GM12878 (cell line): ENCODE results near the gene FBXO8. TPM values are rescaled to one million over a fixed set of nuclear protein-coding genes. Genes with fewer than 3 reads are reported as not detected.

Source experiments
- ATAC-seq: fragments of 200-7000 bp; cut with Tn5 transposase; 3 replicates; pipeline ENCODE4 v1.9.1; 2020; ENCODE audit warnings: mild to moderate bottlenecking, moderate library complexity
- BruUV-seq: library from RNA; stranded (reverse); fragments of 400-500 nt; replicated peaks from 2 replicates; lab custom pipeline; 2021; lab: Mats Ljungman, UMichigan
- CTCF ChIA-PET: fragments of 300-600 bp; sonication (Branson Sonifier 250); formaldehyde crosslinking; extraction: SDS; loops from one replicate; lab custom pipeline; 2021; ENCODE audit warnings: inconsistent platforms; lab: Yijun Ruan, JAX
- POLR2A ChIA-PET: fragments of 350-600 bp; formaldehyde crosslinking; extraction: SDS; loops from one replicate; lab custom pipeline; 2021; ENCODE audit warnings: inconsistent platforms; lab: Charles Lee
- RAD21 ChIA-PET: fragments of 300-600 bp; sonication (Branson Sonifier 250); formaldehyde crosslinking; loops from one replicate; lab custom pipeline; 2023; ENCODE audit warnings: antibody characterized with exemption; ENCODE audit not compliant: unreplicated experiment; lab: Charles Lee
- SMC1A ChIA-PET: fragments of 300-600 bp; sonication (Branson Sonifier 250); formaldehyde crosslinking; loops from one replicate; lab custom pipeline; 2023; ENCODE audit not compliant: unreplicated experiment, uncharacterized antibody; lab: Charles Lee
- DNase-seq: peaks from one replicate; pipeline ENCODE4 v3.0.0-alpha.2; 2011; ENCODE audit warnings: low read depth, low spot score
- FAIRE-seq: peaks from 3 replicates; lab custom pipeline; 2011; peaks lifted over from hg19 to GRCh38; lab: Jason Lieb, UNC
- H2AFZ ChIP-seq: 2 replicates; pipeline ENCODE4 v1.6.0; 2011; ENCODE audit warnings: low read depth, low read length, control low read depth; ENCODE audit not compliant: control insufficient read depth
- H3K27ac ChIP-seq: 2 replicates; pipeline ENCODE4 v1.5.1; 2011; ENCODE audit warnings: control low read depth; ENCODE audit not compliant: control insufficient read depth, insufficient read depth
- H3K27me3 ChIP-seq, 2 experiments: replicated peaks in 1 of 2; 2 replicates each; pipeline versions ENCODE4 v1.6.0 to v1.6.1; 2011; ENCODE audit warnings: low read length in 1 of 2; ENCODE audit not compliant: control insufficient read depth in 2 of 2, insufficient read depth in 2 of 2
- H3K36me3 ChIP-seq, 2 experiments: 2 replicates each; pipeline ENCODE4 v1.5.1; 2011; ENCODE audit warnings: low read length in 1 of 2; ENCODE audit not compliant: control insufficient read depth in 2 of 2, insufficient read depth in 2 of 2
- H3K4me1 ChIP-seq: 2 replicates; pipeline ENCODE4 v1.6.1; 2011; ENCODE audit warnings: mild to moderate bottlenecking, low read length, moderate library complexity, mixed read lengths; ENCODE audit not compliant: control insufficient read depth, insufficient read depth
- H3K4me2 ChIP-seq: 2 replicates; pipeline ENCODE4 v1.6.0; 2011; ENCODE audit warnings: control low read depth; ENCODE audit not compliant: control insufficient read depth, insufficient read depth
- H3K4me3 ChIP-seq: fragments of 200-600 bp; sonication (generic); 2 replicates; pipeline ENCODE4 v1.5.1; 2016
- H3K79me2 ChIP-seq: 2 replicates; pipeline ENCODE4 v1.6.0; 2011; ENCODE audit warnings: low read length; ENCODE audit not compliant: control insufficient read depth, insufficient read depth
- H3K9ac ChIP-seq: 2 replicates; pipeline ENCODE4 v1.8.0; 2011; ENCODE audit warnings: low read length, control low read depth, mixed read lengths; ENCODE audit not compliant: control insufficient read depth, insufficient read depth
- H3K9me3 ChIP-seq: replicated peaks from 3 replicates; pipeline ENCODE4 v1.5.1; 2011; ENCODE audit warnings: mild to moderate bottlenecking, low read length; ENCODE audit not compliant: control insufficient read depth, insufficient read depth
- H4K20me1 ChIP-seq: 2 replicates; pipeline ENCODE4 v1.6.0; 2011; ENCODE audit not compliant: control insufficient read depth, insufficient read depth
- CBFB ChIP-seq: IDR thresholded peaks from 2 replicates; pipeline ENCODE4 v1.6.1; 2016; ENCODE audit warnings: antibody characterized with exemption, low read depth
- CBX3 ChIP-seq: fragments of 200-600 bp; sonication (generic); IDR thresholded peaks from 2 replicates; pipeline ENCODE4 v1.6.1; 2016; ENCODE audit warnings: low read depth, borderline replicate concordance
- CBX5 ChIP-seq: sonication (generic); IDR thresholded peaks from 2 replicates; pipeline ENCODE4 v1.6.1; 2016; ENCODE audit warnings: low read depth, moderate library complexity, mild to moderate bottlenecking, inconsistent platforms
- ELK1 ChIP-seq: IDR thresholded peaks from 2 replicates; pipeline ENCODE4 v1.6.1; 2012; ENCODE audit warnings: low read depth, low read length, improper control_type of control experiment
- ETV6 ChIP-seq, 2 experiments: fragments of 450-650 bp in 1 of 2; IDR thresholded peaks in 1 of 2; conservative IDR thresholded peaks in 1 of 2; 2 replicates each; pipeline ENCODE4 v1.6.1; 2014; ENCODE audit warnings: antibody characterized with exemption in 1 of 2, borderline replicate concordance in 1 of 2, low read depth in 1 of 2, mild to moderate bottlenecking in 1 of 2, moderate library complexity in 1 of 2
- FOS ChIP-seq: IDR thresholded peaks from 3 replicates; pipeline ENCODE4 v1.6.1; 2011; ENCODE audit warnings: borderline replicate concordance; ENCODE audit not compliant: insufficient read length; ENCODE audit errors: extremely low read depth
- HCFC1 ChIP-seq: fragments of 150-350 bp; IDR thresholded peaks from 2 replicates; pipeline ENCODE4 v1.6.1; 2014; ENCODE audit warnings: low read length
- IKZF2 ChIP-seq, 2 experiments: fragments of 450-650 bp; IDR thresholded peaks; 2 replicates each; pipeline ENCODE4 v1.6.1; 2017; ENCODE audit warnings: mild to moderate bottlenecking in 2 of 2, moderate library complexity in 2 of 2
- MEF2A ChIP-seq: IDR thresholded peaks from 2 replicates; pipeline ENCODE4 v1.6.1; 2011; ENCODE audit warnings: low read depth, mild to moderate bottlenecking, low read length, moderate library complexity; ENCODE audit not compliant: insufficient read depth
- POLR2AphosphoS2 ChIP-seq: IDR thresholded peaks from 2 replicates; pipeline ENCODE4 v1.6.1; 2011; ENCODE audit warnings: low read depth, mild to moderate bottlenecking, low read length, improper control_type of control experiment, moderate library complexity
- TBL1XR1 ChIP-seq: IDR thresholded peaks from 2 replicates; pipeline ENCODE4 v1.6.1; 2012; ENCODE audit warnings: low read depth, low read length, improper control_type of control experiment
- WGBS: methylation state at CpG from one replicate; pipeline ENCODE4 v1.1.6; 2016; ENCODE audit warnings: low lambda C conversion rate; ENCODE audit not compliant: insufficient replicate concordance, insufficient coverage; ENCODE audit errors: missing lambda C conversion rate; 5-methylcytosine and 5-hydroxymethylcytosine counted together
- in situ Hi-C: fragments of 300-500 bp; cut with MboI; formaldehyde crosslinking; loops from 9 replicates; pipeline ENCODE4 v1.14.3; 2018; ENCODE audit warnings: mixed read lengths
- intact Hi-C: fragments of 100-400 bp; cut with micrococcal nuclease; formaldehyde crosslinking; loops from one replicate; pipeline ENCODE4 v1.14.2; 2022; ENCODE audit not compliant: unreplicated experiment
- polyA plus RNA-seq, 11 experiments: library from polyadenylated mRNA; depleted of rRNA in 4 of 11; unstranded in 6 of 11; stranded (reverse) in 5 of 11; fragments of >200 nt; fragmentation: Nextera tagmentation in 4 of 11; fragmentation: Illumina TruSeq in 1 of 11; extraction: Ambion mirVana in 4 of 11; extraction: Trizol in 1 of 11; gene quantifications; 1 replicate in 1 of 11; 2 replicates in 10 of 11; pipeline versions ENCODE4 v1.2.1 to v1.2.3, GENCODE V29; 2011 to 2016; ENCODE audit warnings: inconsistent platforms in 2 of 11, missing spikeins in 2 of 11, low read depth in 1 of 11
- total RNA-seq, 4 experiments: library from RNA; depleted of rRNA in 3 of 4; stranded (reverse); fragments of >200 nt in 3 of 4; fragmentation: Illumina TruSeq in 1 of 4; extraction: Trizol in 1 of 4; gene quantifications; 2 replicates each; pipeline versions ENCODE4 v1.2.1 to v1.2.3, GENCODE V29; 2013 to 2021

FBXO8 gene
- total and polyA plus RNA-seq, 10 of the 15 experiments (the other 5 are each of a cell fraction or from before 2014, with no cell fraction given) = 11.3 to 38.1 (median 16.8) TPM

- ChIA-PET SMC1A (interaction anchor here (0.9 to 1.7 kb wide), 3 partner anchors 9 to 14 kb away, joined by 3 read pairs; no protein-coding TSS in a partner anchor), POLR2A (no interaction called here), CTCF (interaction anchor here (1.3 kb wide), 2 partner anchors 8 to 29 kb away, joined by 3 to 8 read pairs; no protein-coding TSS in a partner anchor), RAD21 (no interaction called here)
- FAIRE-seq (no peak), ATAC-seq (no peak), DNase-seq (no peak)
- intact Hi-C loops (no loop called here), in situ Hi-C loops (no loop called here)
- Histone ChIP-seq H3K9ac (no peak overlapping the region), H3K79me2 (no peaks in the 10 kb centered on the region), H3K36me3 (peaks cover 0 to 3% of the 10 kb centered on the region in 2 experiments; a peak in 1 of 4 replicates), H3K27me3 (no peaks in the 10 kb centered on the region), H3K9me3 (no peaks in the 10 kb centered on the region), H3K27ac (no peak overlapping the region), H3K4me3 (no peak overlapping the region), H2AFZ (no peak overlapping the region), H3K4me1 (no peaks in the 10 kb centered on the region), H4K20me1 (no peaks in the 10 kb centered on the region), H3K4me2 (no peak overlapping the region)
- no peak for TF ChIP-seq CBX3
- TF ChIP-seq CBFB = no peak
- no peak for TF ChIP-seq HCFC1
- TF ChIP-seq ELK1 = no peak
- TF ChIP-seq POLR2AphosphoS2 = no peak
- no TSS peak for BruUV-seq
- 24% methylated on average over 2 of the region's 2 CpGs for WGBS
Measured at GRCh38 chr4:174252412-174252811, 31.1 kb downstream of the FBXO8 start.

GRCh38 chr4:174248407-174248806 lies 35.1 kb downstream of the FBXO8 start:
- Histone ChIP-seq H3K79me2 (no peaks in the 10 kb centered on the region), H3K9ac (no peak overlapping the region), H3K9me3 (no peaks in the 10 kb centered on the region), H3K4me1 (no peaks in the 10 kb centered on the region), H4K20me1 (no peaks in the 10 kb centered on the region), H3K4me2 (no peak overlapping the region), H2AFZ (no peak overlapping the region), H3K4me3 (no peak overlapping the region), H3K27ac (no peak overlapping the region), H3K27me3 (no peaks in the 10 kb centered on the region), H3K36me3 (no peaks in the 10 kb centered on the region)
- CTCF ChIA-PET = no interaction called here
- intact Hi-C loops = no loop called here
- 100% methylated on average over 1 of the region's 1 CpG for WGBS
- no peak for ATAC-seq
- POLR2A ChIA-PET = interaction anchor here (0.6 to 1.6 kb wide), 2 partner anchors 9 to 906 kb away, joined by 4 read pairs; no protein-coding TSS in a partner anchor
- FAIRE-seq = no peak
- no peak for TF ChIP-seq CBX5
- TF ChIP-seq FOS = no peak
- no peak for TF ChIP-seq TBL1XR1
- TF ChIP-seq ETV6 (conservative IDR thresholded peaks at IDR 0.05 in 1 of 2, IDR thresholded peaks at IDR 0.05 in 1 of 2; ENCODE audit: borderline replicate concordance in 1 of 2, low read depth in 1 of 2) = no peak
- no peak for TF ChIP-seq IKZF2 (IDR thresholded peaks at IDR 0.05)
- TF ChIP-seq MEF2A = no peak
- no peak for DNase-seq
- no TSS peak for BruUV-seq
- in situ Hi-C loops = no loop called here
- SMC1A ChIA-PET = interaction anchor here (1.1 to 1.4 kb wide), 3 partner anchors 19 to 71 kb away, joined by 3 read pairs; partner anchors contain the start of gene CEP44
- RAD21 ChIA-PET = interaction anchor here (1.1 kb wide), 1 partner anchor 11 kb away, joined by 4 read pairs; no protein-coding TSS in a partner anchor
